H9 (cell line): ENCODE data around the gene CSF2. TPM values are rescaled to one million over a fixed set of nuclear protein-coding genes. Genes with fewer than 3 reads are reported as not detected.

Source experiments
- DNase-seq: peaks from one replicate; pipeline ENCODE4 v3.0.0-alpha.2; 2017
- H2AFZ ChIP-seq: one replicate; pipeline ENCODE4 v1.6.1; 2013; ENCODE audit warnings: mild to moderate bottlenecking, low read length, control low read depth, moderate library complexity
- H2AK5ac ChIP-seq: 2 replicates; pipeline ENCODE4 v1.6.1; 2013; ENCODE audit warnings: low read length, control low read depth, mixed read lengths; ENCODE audit not compliant: insufficient read length
- H2BK120ac ChIP-seq: one replicate; pipeline ENCODE4 v1.6.1; 2013; ENCODE audit warnings: low read depth, mild to moderate bottlenecking, low read length, control low read depth, inconsistent platforms; ENCODE audit not compliant: poor library complexity, severe bottlenecking
- H2BK12ac ChIP-seq: 2 replicates; pipeline ENCODE4 v1.6.1; 2013; ENCODE audit warnings: low read length, control low read depth, mixed read lengths, low read depth; ENCODE audit not compliant: insufficient read length
- H2BK15ac ChIP-seq: 2 replicates; pipeline ENCODE4 v1.6.1; 2013; ENCODE audit warnings: low read depth, low read length, control low read depth
- H2BK20ac ChIP-seq: one replicate; pipeline ENCODE4 v1.6.1; 2013; ENCODE audit warnings: low read depth, mild to moderate bottlenecking, low read length, control low read depth, inconsistent platforms; ENCODE audit not compliant: poor library complexity, severe bottlenecking
- H2BK5ac ChIP-seq: 2 replicates; pipeline ENCODE4 v1.6.1; 2013; ENCODE audit warnings: low read length, control low read depth, mixed read lengths; ENCODE audit not compliant: insufficient read length
- H3K14ac ChIP-seq: 2 replicates; pipeline ENCODE4 v1.6.1; 2013; ENCODE audit warnings: low read length, control low read depth; ENCODE audit not compliant: insufficient read depth
- H3K18ac ChIP-seq: 2 replicates; pipeline ENCODE4 v1.6.1; 2013; ENCODE audit warnings: low read depth, mild to moderate bottlenecking, mixed read lengths, low read length, control low read depth; ENCODE audit not compliant: insufficient read length
- H3K23ac ChIP-seq: 2 replicates; pipeline ENCODE4 v1.6.1; 2013; ENCODE audit warnings: low read length, control low read depth, mixed read lengths, low read depth; ENCODE audit not compliant: insufficient read length
- H3K23me2 ChIP-seq: 2 replicates; pipeline ENCODE4 v1.6.1; 2013; ENCODE audit warnings: low read depth, mild to moderate bottlenecking, mixed read lengths, low read length, control low read depth; ENCODE audit not compliant: insufficient read length, poor library complexity, severe bottlenecking
- H3K27ac ChIP-seq: 2 replicates; pipeline ENCODE4 v1.5.1; 2013; ENCODE audit warnings: low read length, control low read depth, mixed read lengths, low read depth; ENCODE audit not compliant: insufficient read length
- H3K27me3 ChIP-seq: 2 replicates; pipeline ENCODE4 v1.6.1; 2013; ENCODE audit warnings: low read length, control low read depth, inconsistent platforms; ENCODE audit not compliant: insufficient read depth
- H3K4ac ChIP-seq: 2 replicates; pipeline ENCODE4 v1.6.1; 2013; ENCODE audit warnings: low read depth, mild to moderate bottlenecking, control low read depth, inconsistent platforms, low read length, moderate library complexity
- H3K4me1 ChIP-seq: 2 replicates; pipeline ENCODE4 v1.6.1; 2013; ENCODE audit warnings: low read length, control low read depth, inconsistent platforms; ENCODE audit not compliant: insufficient read depth
- H3K4me2 ChIP-seq: 2 replicates; pipeline ENCODE4 v1.6.1; 2013; ENCODE audit warnings: low read length, control low read depth, mixed read lengths; ENCODE audit not compliant: insufficient read length, insufficient read depth
- H3K56ac ChIP-seq: 2 replicates; pipeline ENCODE4 v1.6.1; 2013; ENCODE audit warnings: low read depth, mild to moderate bottlenecking, mixed read lengths, low read length, control low read depth; ENCODE audit not compliant: insufficient read length
- H3K79me1 ChIP-seq: 2 replicates; pipeline ENCODE4 v1.6.1; 2013; ENCODE audit warnings: low read depth, mild to moderate bottlenecking, moderate library complexity, low read length, control low read depth, inconsistent platforms; ENCODE audit not compliant: insufficient read depth, poor library complexity, severe bottlenecking
- H3K79me2 ChIP-seq: 2 replicates; pipeline ENCODE4 v1.6.1; 2013; ENCODE audit warnings: low read length, control low read depth, inconsistent platforms; ENCODE audit not compliant: insufficient read depth
- H3K9ac ChIP-seq: 2 replicates; pipeline ENCODE4 v1.6.1; 2013; ENCODE audit warnings: low read length, control low read depth, mixed read lengths; ENCODE audit not compliant: insufficient read length; ENCODE audit errors: extremely low read depth
- H3K9me3 ChIP-seq: one replicate; pipeline ENCODE4 v1.6.1; 2013; ENCODE audit warnings: low read depth, low read length, inconsistent platforms; ENCODE audit not compliant: control insufficient read depth
- H3T11ph ChIP-seq: one replicate; pipeline ENCODE4 v1.6.1; 2013; ENCODE audit warnings: mild to moderate bottlenecking, low read length, control low read depth, inconsistent platforms
- H4K20me1 ChIP-seq: one replicate; pipeline ENCODE4 v1.6.1; 2013; ENCODE audit not compliant: control insufficient read depth, insufficient read length, insufficient read depth
- H4K5ac ChIP-seq: 2 replicates; pipeline ENCODE4 v1.6.1; 2013; ENCODE audit warnings: low read depth, mild to moderate bottlenecking, mixed read lengths, low read length, control low read depth; ENCODE audit not compliant: insufficient read length
- H4K8ac ChIP-seq: replicated peaks from 2 replicates; pipeline ENCODE4 v1.6.1; 2013; ENCODE audit warnings: low read length, control low read depth, mixed read lengths, low read depth; ENCODE audit not compliant: insufficient read length
- H4K91ac ChIP-seq: 2 replicates; pipeline ENCODE4 v1.6.1; 2013; ENCODE audit warnings: low read depth, mild to moderate bottlenecking, moderate library complexity, mixed read lengths, low read length, control low read depth; ENCODE audit not compliant: insufficient read length
- H3K27ac Mint-ChIP-seq, 3 experiments: 2 replicates in 2 of 3; 3 replicates in 1 of 3; pipeline ENCODE4 v1.8.0; 2020 to 2021; ENCODE audit warnings: mixed read lengths in 3 of 3, mild to moderate bottlenecking in 1 of 3, moderate library complexity in 1 of 3
- H3K27me3 Mint-ChIP-seq: 2 replicates; pipeline ENCODE4 v1.8.0; 2021; ENCODE audit warnings: low read depth, mild to moderate bottlenecking, moderate library complexity, mixed read lengths
- H3K36me3 Mint-ChIP-seq, 3 experiments: 2 replicates in 2 of 3; 3 replicates in 1 of 3; pipeline ENCODE4 v1.8.0; 2020 to 2021; ENCODE audit warnings: low read depth in 3 of 3, mixed read lengths in 3 of 3; ENCODE audit not compliant: insufficient read depth in 1 of 3
- H3K4me1 Mint-ChIP-seq, 2 experiments: 2 replicates each; pipeline ENCODE4 v1.8.0; 2020; ENCODE audit warnings: mixed read lengths in 2 of 2
- H3K4me3 Mint-ChIP-seq, 2 experiments: 2 replicates in 1 of 2; 3 replicates in 1 of 2; pipeline ENCODE4 v1.8.0; 2020 to 2021; ENCODE audit warnings: mild to moderate bottlenecking in 2 of 2, mixed read lengths in 2 of 2, moderate library complexity in 1 of 2
- H3K9me3 Mint-ChIP-seq, 2 experiments: 2 replicates in 1 of 2; 3 replicates in 1 of 2; pipeline ENCODE4 v1.8.0; 2020; ENCODE audit warnings: mild to moderate bottlenecking in 2 of 2, mixed read lengths in 2 of 2, moderate library complexity in 1 of 2
- CTCF ChIP-seq: fragments of 200-600 bp; sonication (generic); conservative IDR thresholded peaks from 3 replicates; pipeline ENCODE4 v1.8.0; 2021; ENCODE audit warnings: antibody characterized with exemption, mild to moderate bottlenecking
- total RNA-seq: library from RNA; stranded (reverse); gene quantifications from 2 replicates; pipeline ENCODE4 v1.2.1, GENCODE V29; 2021

Gene CSF2
- total RNA-seq, 1 experiment from 2014 or later: not detected

GRCh38 chr5:132110930-132111329 lies 37.3 kb downstream of the CSF2 start:
- Mint-ChIP-seq H3K9me3 (peaks cover 0 to 2% of the 10 kb centered on the region in 2 experiments; a peak in 1 of 5 replicates), H3K27ac (no peak overlapping the region), H3K4me1 (no peaks in the 10 kb centered on the region), H3K27me3 (no peaks in the 10 kb centered on the region), H3K4me3 (no peak overlapping the region), H3K36me3 (no peaks in the 10 kb centered on the region)
- no peak overlapping the region for H3K27ac ChIP-seq
- H3K23me2 ChIP-seq: no peaks in the 10 kb centered on the region
- no peak overlapping the region for H3K56ac ChIP-seq
- no peak overlapping the region for H4K5ac ChIP-seq
- H3K18ac ChIP-seq: no peak overlapping the region
- H2BK120ac ChIP-seq: no peak overlapping the region
- DNase-seq: no peak
- H2BK15ac ChIP-seq: no peak overlapping the region
- H3K79me1 ChIP-seq: no peaks in the 10 kb centered on the region
- H3K9ac ChIP-seq: no peak overlapping the region
- no peak overlapping the region for H2AK5ac ChIP-seq
- no peaks in the 10 kb centered on the region for H3K4me1 ChIP-seq
- no peaks in the 10 kb centered on the region for H4K20me1 ChIP-seq
- no peak overlapping the region for H3K4me2 ChIP-seq
- no peaks in the 10 kb centered on the region for H3K9me3 ChIP-seq
- TF ChIP-seq CTCF: no peak
- no peak overlapping the region for H2AFZ ChIP-seq
- H2BK20ac ChIP-seq: no peak overlapping the region
- no peaks in the 10 kb centered on the region for H3K79me2 ChIP-seq
- H4K91ac ChIP-seq: no peak overlapping the region
- H2BK5ac ChIP-seq: no peak overlapping the region
- H2BK12ac ChIP-seq: no peak overlapping the region
- no peaks in the 10 kb centered on the region for H3K27me3 ChIP-seq
- no peak overlapping the region for H3K23ac ChIP-seq
- no peak overlapping the region for H3K4ac ChIP-seq
- no peak overlapping the region for H4K8ac ChIP-seq
- no peak overlapping the region for H3K14ac ChIP-seq
- H3T11ph ChIP-seq: no peak overlapping the region
